Measurements from ENCODE around the gene RASA3. TPM values are rescaled to one million over a fixed set of nuclear protein-coding genes. Genes with fewer than 3 reads are reported as not detected.

RASA3 gene
- total RNA-seq, 1 experiment from 2014 or later: 22.3 TPM

GRCh38 chr13:114032126-114032799 is 100.2 kb downstream of the RASA3 start:
- CTCF ChIA-PET: no interaction called here
- ATAC-seq (no peak), DNase-seq (ENCODE audit: low spot score) (no peak)
- Mint-ChIP-seq H3K27me3 (ENCODE audit: low read depth) (no peaks in the 10 kb centered on the region), H3K4me3 (no peak overlapping the region), H3K27ac (no peak overlapping the region), H3K9me3 (peaks cover 11% of the 10 kb centered on the region), H3K36me3 (peaks cover 12% of the 10 kb centered on the region), H3K4me1 (peaks cover 18% of the 10 kb centered on the region)
- POLR2A ChIA-PET: no interaction called here
- TF ChIP-seq ESRRA (CRISPR knock-in tag; IDR thresholded peaks at IDR 0.05; ENCODE audit: borderline replicate concordance) (no peak), GABPB1 (CRISPR knock-in tag; IDR thresholded peaks at IDR 0.05) (no peak), CDX4 (CRISPR knock-in tag; IDR thresholded peaks at IDR 0.05; ENCODE audit: borderline replicate concordance) (no peak), ZMAT4 (CRISPR knock-in tag; IDR thresholded peaks at IDR 0.05) (no peak), USF2 (CRISPR knock-in tag; IDR thresholded peaks at IDR 0.05) (no peak), ATF3 (CRISPR knock-in tag; conservative IDR thresholded peaks at IDR 0.05) (no peak), SMAD4 (CRISPR knock-in tag; IDR thresholded peaks at IDR 0.05) (no peak)

GRCh38 chr13:114031631-114032030 is 100.8 kb downstream of the RASA3 start:
- Mint-ChIP-seq H3K4me3 (no peak overlapping the region), H3K36me3 (peaks cover 12% of the 10 kb centered on the region), H3K27me3 (ENCODE audit: low read depth) (no peaks in the 10 kb centered on the region), H3K4me1 (peaks cover 13% of the 10 kb centered on the region), H3K27ac (no peak overlapping the region), H3K9me3 (peaks cover 11% of the 10 kb centered on the region)
- ChIA-PET CTCF (no interaction called here), POLR2A (no interaction called here)
- DNase-seq (ENCODE audit: low spot score) (no peak), ATAC-seq (no peak)
- TF ChIP-seq CREM (CRISPR knock-in tag; IDR thresholded peaks at IDR 0.05) (no peak), AFF4 (CRISPR knock-in tag; IDR thresholded peaks at IDR 0.05; ENCODE audit: borderline replicate concordance) (no peak), E2F4 (CRISPR knock-in tag; IDR thresholded peaks at IDR 0.05; ENCODE audit: borderline replicate concordance, low read depth) (no peak), ZNF219 (CRISPR knock-in tag; IDR thresholded peaks at IDR 0.05; ENCODE audit: borderline replicate concordance) (no peak), ZBTB21 (CRISPR knock-in tag; IDR thresholded peaks at IDR 0.05; ENCODE audit: borderline replicate concordance) (no peak), E2F1 (CRISPR knock-in tag; IDR thresholded peaks at IDR 0.05) (no peak), ETV6 (CRISPR knock-in tag; IDR thresholded peaks at IDR 0.05) (no peak), ZNF396 (CRISPR knock-in tag; IDR thresholded peaks at IDR 0.05; ENCODE audit: borderline replicate concordance) (no peak), ERG (CRISPR knock-in tag; IDR thresholded peaks at IDR 0.05) (no peak), IRF1 (CRISPR knock-in tag; IDR thresholded peaks at IDR 0.05) (no peak), E2F5 (CRISPR knock-in tag; IDR thresholded peaks at IDR 0.05) (no peak), JUN (CRISPR knock-in tag; IDR thresholded peaks at IDR 0.05) (no peak), CBFB (CRISPR knock-in tag; IDR thresholded peaks at IDR 0.05; ENCODE audit: low read depth) (no peak), NFYB (CRISPR knock-in tag; conservative IDR thresholded peaks at IDR 0.05; ENCODE audit: low read depth) (no peak)
